K562 (cell line): ENCODE results near the gene CCDC124. TPM values are rescaled to one million over a fixed set of nuclear protein-coding genes. Genes with fewer than 3 reads are reported as not detected.
A peak's percentile ranks its signal among the peaks of the same experiment; 100 is the strongest.

Experiments
- ARID1B ChIP-seq: fragments of 450-650 bp; IDR thresholded peaks from 2 replicates; pipeline ENCODE4 v1.6.1; 2016; ENCODE audit warnings: antibody characterized with exemption, mild to moderate bottlenecking, inconsistent platforms
- BRD4 ChIP-seq: fragments of 200-600 bp; sonication (generic); IDR thresholded peaks from 2 replicates; pipeline ENCODE4 v1.6.1; 2017; ENCODE audit warnings: inconsistent platforms
- CXXC5 ChIP-seq: fragments of 250-450 bp; sonication (Bioruptor Pico); IDR thresholded peaks from 2 replicates; pipeline ENCODE4 v1.8.0; 2022; ENCODE audit warnings: inconsistent platforms, mild to moderate bottlenecking, moderate library complexity
- ETV1 ChIP-seq: fragments of 450-650 bp; conservative IDR thresholded peaks from 2 replicates; pipeline ENCODE4 v1.6.1; 2016; ENCODE audit warnings: missing genetic modification characterization, control low read depth, low read depth, missing compliant biosample characterization
- FOXP1 ChIP-seq: sonication (generic); formaldehyde crosslinking; IDR thresholded peaks from 2 replicates; pipeline ENCODE4 v1.8.0; 2022; ENCODE audit warnings: mild to moderate bottlenecking, missing genetic modification reagents
- GATAD2B ChIP-seq: fragments of 450-650 bp; IDR thresholded peaks from 2 replicates; pipeline ENCODE4 v1.6.1; 2017; ENCODE audit warnings: mild to moderate bottlenecking, borderline replicate concordance
- KHSRP ChIP-seq: fragments of 450-650 bp; IDR thresholded peaks from 2 replicates; pipeline ENCODE4 v1.6.1; 2017
- LARP7 ChIP-seq: fragments of 450-650 bp; IDR thresholded peaks from 2 replicates; pipeline ENCODE4 v1.6.1; 2016
- MYNN ChIP-seq, 2 experiments: sonication (generic); formaldehyde crosslinking in 1 of 2; IDR thresholded peaks; 2 replicates each; pipeline versions ENCODE4 v1.5.0 to v1.6.1; 2016 to 2020; ENCODE audit warnings: antibody characterized with exemption in 1 of 2, missing genetic modification reagents in 1 of 2
- NRF1 ChIP-seq, 2 experiments: fragments of 450-650 bp; IDR thresholded peaks in 1 of 2; conservative IDR thresholded peaks in 1 of 2; 2 replicates each; pipeline ENCODE4 v1.6.1; 2014; ENCODE audit warnings: mild to moderate bottlenecking in 2 of 2
- PHF21A ChIP-seq: fragments of 450-650 bp; IDR thresholded peaks from 2 replicates; pipeline ENCODE4 v1.6.1; 2017; ENCODE audit warnings: low read depth, borderline replicate concordance
- RBFOX2 ChIP-seq: fragments of 200-400 bp; formaldehyde crosslinking; IDR thresholded peaks from 2 replicates; pipeline ENCODE4 v1.6.1; 2017; ENCODE audit warnings: low read depth, mild to moderate bottlenecking, low read length, moderate library complexity
- SIN3A ChIP-seq, 2 experiments: fragments of 150-350 bp in 1 of 2; IDR thresholded peaks; 2 replicates each; pipeline ENCODE4 v1.6.1; 2011 to 2016; ENCODE audit warnings: borderline replicate concordance in 2 of 2, low read depth in 2 of 2, low read length in 2 of 2, mild to moderate bottlenecking in 2 of 2, moderate library complexity in 2 of 2; ENCODE audit not compliant: control insufficient read depth in 1 of 2
- SMARCA4 ChIP-seq: fragments of 450-650 bp; IDR thresholded peaks from 2 replicates; pipeline ENCODE4 v1.6.1; 2016
- SP1 ChIP-seq: sonication (generic); formaldehyde crosslinking; IDR thresholded peaks from 2 replicates; pipeline ENCODE4 v1.8.1; 2022; ENCODE audit warnings: mild to moderate bottlenecking, missing genetic modification reagents
- ZNF212 ChIP-seq: fragments of 450-650 bp; formaldehyde crosslinking; IDR thresholded peaks from 2 replicates; pipeline ENCODE4 v1.4.0; 2020; ENCODE audit warnings: mild to moderate bottlenecking
- ZNF354B ChIP-seq: fragments of 250-450 bp; sonication (Bioruptor Pico); IDR thresholded peaks from 2 replicates; pipeline ENCODE4 v1.4.0; 2020
- ZNF668 ChIP-seq: fragments of 250-450 bp; sonication (Bioruptor Pico); IDR thresholded peaks from 2 replicates; pipeline ENCODE4 v1.8.0; 2022; ENCODE audit warnings: mild to moderate bottlenecking, inconsistent platforms
- polyA plus RNA-seq, 8 experiments: library from polyadenylated mRNA; depleted of rRNA in 4 of 8; stranded (reverse) in 5 of 8; unstranded in 3 of 8; fragments of >200 nt; fragmentation: Nextera tagmentation in 2 of 8; fragmentation: Illumina TruSeq in 1 of 8; extraction: Ambion mirVana in 2 of 8; extraction: Trizol in 1 of 8; gene quantifications; 2 replicates each; pipeline versions ENCODE4 v1.2.1 to v1.2.3, GENCODE V29; 2011 to 2014; ENCODE audit warnings: inconsistent platforms in 1 of 8, missing spikeins in 1 of 8
- total RNA-seq, 7 experiments: library from RNA; depleted of rRNA in 6 of 7; stranded (reverse); fragments of >200 nt in 6 of 7; fragmentation: Illumina TruSeq in 2 of 7; extraction: Trizol in 2 of 7; gene quantifications; 2 replicates each; pipeline versions ENCODE4 v1.2.1 to v1.2.3, GENCODE V29; 2011 to 2021; ENCODE audit warnings: low replicate concordance in 1 of 7
- TF ChIP-seq, protein P1 (sequence below): fragments of 450-650 bp; IDR thresholded peaks from 2 replicates; pipeline ENCODE4 v1.7.1; 2018; ENCODE audit warnings: mild to moderate bottlenecking, low read depth; ENCODE audit not compliant: partially characterized antibody
- TF ChIP-seq, protein P2 (sequence below): sonication (generic); formaldehyde crosslinking; IDR thresholded peaks from 2 replicates; pipeline ENCODE4 v1.8.0; 2022; ENCODE audit warnings: mild to moderate bottlenecking, missing genetic modification reagents
- TF ChIP-seq, protein P3 (sequence below): fragments of 250-450 bp; sonication (Bioruptor Pico); IDR thresholded peaks from 2 replicates; pipeline ENCODE4 v1.4.0; 2020; ENCODE audit warnings: mild to moderate bottlenecking, moderate library complexity

Gene CCDC124
- total and polyA plus RNA-seq, 9 of the 15 experiments (the other 6 are each of a cell fraction or from before 2014, with no cell fraction given), result 5.8 to 234 (median 40.1) TPM

DNA sequence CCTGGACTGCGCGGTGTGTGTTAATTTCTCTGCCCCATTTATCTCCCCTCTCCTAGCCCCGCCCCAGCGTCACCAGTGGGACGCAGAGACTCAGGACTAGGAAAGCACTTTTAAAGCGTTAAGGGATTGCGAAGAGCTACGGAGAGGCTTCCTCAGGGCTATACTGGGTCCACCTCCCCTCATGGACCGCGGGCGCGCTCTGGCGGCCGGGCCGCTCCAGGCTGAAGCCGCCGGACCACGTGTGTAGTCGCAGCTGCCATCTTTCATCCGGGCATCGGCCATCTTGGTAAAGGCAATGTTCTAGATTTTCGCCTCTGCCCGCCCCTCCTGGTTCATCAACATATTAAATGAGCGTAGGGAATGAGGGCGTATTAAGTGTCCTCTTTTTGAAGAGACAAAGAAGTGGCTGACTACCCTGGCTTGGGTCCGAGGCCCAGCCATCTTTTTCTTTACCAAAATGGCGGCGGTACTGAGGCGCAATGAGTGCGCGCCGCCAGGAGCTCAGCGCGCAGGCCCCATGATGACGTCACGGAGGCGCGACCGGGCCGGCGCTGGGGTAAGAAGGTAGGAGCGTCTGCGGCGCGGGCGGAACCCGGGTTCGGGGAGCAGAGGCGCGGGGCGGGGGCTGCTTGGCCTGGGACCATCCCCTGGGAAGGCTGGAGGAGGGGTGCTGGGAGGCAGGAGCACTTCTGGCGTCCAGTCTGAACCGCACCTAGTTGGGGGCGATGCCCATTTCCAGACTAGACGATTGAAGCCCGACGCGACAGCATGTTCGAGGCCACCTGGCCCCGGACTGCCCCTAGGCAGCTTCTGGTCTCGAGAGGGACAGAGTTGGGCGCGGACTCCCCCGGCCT is at the start of gene CCDC124 (continued):
- TF ChIP-seq NRF1 (conservative IDR thresholded peaks at IDR 0.05 in 1 of 2, IDR thresholded peaks at IDR 0.05 in 1 of 2) (peak; percentile 93 to 94), MYNN (IDR thresholded peaks at IDR 0.05) (0 out of 2 replicates have a peak, but pooled peaks have one; percentile 31), MYNN (CRISPR knock-in tag; IDR thresholded peaks at IDR 0.05) (no peak), ARID1B (no peak; the same call in 1 of the 2 replicates), FOXP1 (CRISPR knock-in tag) (peak; percentile 90), LARP7 (no peak), ZNF668 (CRISPR knock-in tag) (0 out of 2 replicates have a peak, but pooled peaks have one; percentile 35), BRD4 (no peak), SP1 (CRISPR knock-in tag) (peak; percentile 93), GATAD2B (no peak), SMARCA4 (no peak), KHSRP (peak; percentile 98), CXXC5 (CRISPR knock-in tag) (peak; percentile 97), ZNF212 (CRISPR knock-in tag) (peak; percentile 89; the same call in 1 of the 2 replicates), ETV1 (no peak), SIN3A (IDR thresholded peaks at IDR 0.05; ENCODE audit: borderline replicate concordance in 2 of 2, control insufficient read depth in 1 of 2, low read depth in 2 of 2, low read length in 2 of 2) (peak in 1 of 2 experiments; percentile 55; a peak in 2 of 4 replicates), RBFOX2 (peak; percentile 90), ZNF354B (CRISPR knock-in tag) (peak; percentile 70; the same call in 1 of the 2 replicates), PHF21A (peak; percentile 32; the same call in 1 of the 2 replicates)
- TF ChIP-seq, protein P1, sequence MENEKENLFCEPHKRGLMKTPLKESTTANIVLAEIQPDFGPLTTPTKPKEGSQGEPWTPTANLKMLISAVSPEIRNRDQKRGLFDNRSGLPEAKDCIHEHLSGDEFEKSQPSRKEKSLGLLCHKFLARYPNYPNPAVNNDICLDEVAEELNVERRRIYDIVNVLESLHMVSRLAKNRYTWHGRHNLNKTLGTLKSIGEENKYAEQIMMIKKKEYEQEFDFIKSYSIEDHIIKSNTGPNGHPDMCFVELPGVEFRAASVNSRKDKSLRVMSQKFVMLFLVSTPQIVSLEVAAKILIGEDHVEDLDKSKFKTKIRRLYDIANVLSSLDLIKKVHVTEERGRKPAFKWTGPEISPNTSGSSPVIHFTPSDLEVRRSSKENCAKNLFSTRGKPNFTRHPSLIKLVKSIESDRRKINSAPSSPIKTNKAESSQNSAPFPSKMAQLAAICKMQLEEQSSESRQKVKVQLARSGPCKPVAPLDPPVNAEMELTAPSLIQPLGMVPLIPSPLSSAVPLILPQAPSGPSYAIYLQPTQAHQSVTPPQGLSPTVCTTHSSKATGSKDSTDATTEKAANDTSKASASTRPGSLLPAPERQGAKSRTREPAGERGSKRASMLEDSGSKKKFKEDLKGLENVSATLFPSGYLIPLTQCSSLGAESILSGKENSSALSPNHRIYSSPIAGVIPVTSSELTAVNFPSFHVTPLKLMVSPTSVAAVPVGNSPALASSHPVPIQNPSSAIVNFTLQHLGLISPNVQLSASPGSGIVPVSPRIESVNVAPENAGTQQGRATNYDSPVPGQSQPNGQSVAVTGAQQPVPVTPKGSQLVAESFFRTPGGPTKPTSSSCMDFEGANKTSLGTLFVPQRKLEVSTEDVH, result peak; percentile 91
- TF ChIP-seq, protein P2, sequence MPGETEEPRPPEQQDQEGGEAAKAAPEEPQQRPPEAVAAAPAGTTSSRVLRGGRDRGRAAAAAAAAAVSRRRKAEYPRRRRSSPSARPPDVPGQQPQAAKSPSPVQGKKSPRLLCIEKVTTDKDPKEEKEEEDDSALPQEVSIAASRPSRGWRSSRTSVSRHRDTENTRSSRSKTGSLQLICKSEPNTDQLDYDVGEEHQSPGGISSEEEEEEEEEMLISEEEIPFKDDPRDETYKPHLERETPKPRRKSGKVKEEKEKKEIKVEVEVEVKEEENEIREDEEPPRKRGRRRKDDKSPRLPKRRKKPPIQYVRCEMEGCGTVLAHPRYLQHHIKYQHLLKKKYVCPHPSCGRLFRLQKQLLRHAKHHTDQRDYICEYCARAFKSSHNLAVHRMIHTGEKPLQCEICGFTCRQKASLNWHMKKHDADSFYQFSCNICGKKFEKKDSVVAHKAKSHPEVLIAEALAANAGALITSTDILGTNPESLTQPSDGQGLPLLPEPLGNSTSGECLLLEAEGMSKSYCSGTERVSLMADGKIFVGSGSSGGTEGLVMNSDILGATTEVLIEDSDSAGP (CRISPR knock-in tag), result no peak
- TF ChIP-seq, protein P3, sequence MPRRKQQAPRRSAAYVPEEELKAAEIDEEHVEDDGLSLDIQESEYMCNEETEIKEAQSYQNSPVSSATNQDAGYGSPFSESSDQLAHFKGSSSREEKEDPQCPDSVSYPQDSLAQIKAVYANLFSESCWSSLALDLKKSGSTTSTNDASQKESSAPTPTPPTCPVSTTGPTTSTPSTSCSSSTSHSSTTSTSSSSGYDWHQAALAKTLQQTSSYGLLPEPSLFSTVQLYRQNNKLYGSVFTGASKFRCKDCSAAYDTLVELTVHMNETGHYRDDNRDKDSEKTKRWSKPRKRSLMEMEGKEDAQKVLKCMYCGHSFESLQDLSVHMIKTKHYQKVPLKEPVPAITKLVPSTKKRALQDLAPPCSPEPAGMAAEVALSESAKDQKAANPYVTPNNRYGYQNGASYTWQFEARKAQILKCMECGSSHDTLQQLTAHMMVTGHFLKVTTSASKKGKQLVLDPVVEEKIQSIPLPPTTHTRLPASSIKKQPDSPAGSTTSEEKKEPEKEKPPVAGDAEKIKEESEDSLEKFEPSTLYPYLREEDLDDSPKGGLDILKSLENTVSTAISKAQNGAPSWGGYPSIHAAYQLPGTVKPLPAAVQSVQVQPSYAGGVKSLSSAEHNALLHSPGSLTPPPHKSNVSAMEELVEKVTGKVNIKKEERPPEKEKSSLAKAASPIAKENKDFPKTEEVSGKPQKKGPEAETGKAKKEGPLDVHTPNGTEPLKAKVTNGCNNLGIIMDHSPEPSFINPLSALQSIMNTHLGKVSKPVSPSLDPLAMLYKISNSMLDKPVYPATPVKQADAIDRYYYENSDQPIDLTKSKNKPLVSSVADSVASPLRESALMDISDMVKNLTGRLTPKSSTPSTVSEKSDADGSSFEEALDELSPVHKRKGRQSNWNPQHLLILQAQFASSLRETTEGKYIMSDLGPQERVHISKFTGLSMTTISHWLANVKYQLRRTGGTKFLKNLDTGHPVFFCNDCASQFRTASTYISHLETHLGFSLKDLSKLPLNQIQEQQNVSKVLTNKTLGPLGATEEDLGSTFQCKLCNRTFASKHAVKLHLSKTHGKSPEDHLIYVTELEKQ (CRISPR knock-in tag), result peak; percentile 68; the same call in 1 of the 2 replicates
